Peyer's patch (tissue), 4 donors: ENCODE data around the gene TTC1.

Source experiments
- CTCF ChIP-seq, 6 experiments: fragments of 450-650 bp in 4 of 6; fragments of 200-600 bp in 2 of 6; sonication (generic) in 1 of 6; IDR thresholded peaks; one replicate each; pipeline ENCODE4 v1.5.1; 2017 to 2019; ENCODE audit warnings: antibody characterized with exemption in 6 of 6, mild to moderate bottlenecking in 3 of 6, moderate library complexity in 1 of 6
- POLR2A ChIP-seq, 2 donors: fragments of 450-650 bp; IDR thresholded peaks; one replicate each; pipeline ENCODE4 v1.5.1; 2017; ENCODE audit warnings: antibody characterized with exemption in 2 of 2, mild to moderate bottlenecking in 2 of 2, moderate library complexity in 2 of 2

- TF ChIP-seq POLR2A (IDR thresholded peaks at IDR 0.05) (no peak), CTCF (IDR thresholded peaks at IDR 0.05) (no peak)
Observed at GRCh38 chr5:159969966-159970365, 39.0 kb upstream of the TTC1 start.
